HepG2 (cell line): Measurements from ENCODE around the gene AUH. TPM values are rescaled to one million over a fixed set of nuclear protein-coding genes. Genes with fewer than 3 reads are reported as not detected.

ENCODE experiments used
- JUN ChIP-seq: sonication (generic); formaldehyde crosslinking; IDR thresholded peaks from 2 replicates; pipeline ENCODE4 v1.4.0; 2020; ENCODE audit warnings: mild to moderate bottlenecking, missing genetic modification reagents
- RARA ChIP-seq: IDR thresholded peaks from 2 replicates; pipeline ENCODE4 v1.6.1; 2016; ENCODE audit warnings: missing genetic modification reagents, missing compliant biosample characterization
- THAP11 ChIP-seq: IDR thresholded peaks from 2 replicates; pipeline ENCODE4 v1.6.1; 2016; ENCODE audit warnings: missing biosample characterization, missing genetic modification reagents
- TRIM24 ChIP-seq: sonication (generic); formaldehyde crosslinking; IDR thresholded peaks from 2 replicates; pipeline ENCODE4 v1.8.0; 2022; ENCODE audit warnings: mild to moderate bottlenecking, missing genetic modification reagents
- ZNF232 ChIP-seq: sonication (generic); formaldehyde crosslinking; IDR thresholded peaks from 2 replicates; pipeline ENCODE4 v1.4.0; 2020; ENCODE audit warnings: missing genetic modification reagents, borderline replicate concordance
- ZNF33B ChIP-seq: sonication (generic); formaldehyde crosslinking; IDR thresholded peaks from 2 replicates; pipeline ENCODE4 v1.5.1; 2020; ENCODE audit warnings: mild to moderate bottlenecking, missing genetic modification reagents
- ZNF407 ChIP-seq: sonication (generic); formaldehyde crosslinking; IDR thresholded peaks from one replicate; pipeline ENCODE4 v1.5.1; 2020; ENCODE audit warnings: mild to moderate bottlenecking, missing genetic modification reagents; ENCODE audit errors: not compliant biosample characterization
- ZNF737 ChIP-seq: sonication (generic); formaldehyde crosslinking; IDR thresholded peaks from 2 replicates; pipeline ENCODE4 v1.5.0; 2020; ENCODE audit warnings: missing genetic modification reagents, mild to moderate bottlenecking, borderline replicate concordance
- ZNF850 ChIP-seq: sonication (generic); formaldehyde crosslinking; conservative IDR thresholded peaks from 2 replicates; pipeline ENCODE4 v1.9.0; 2021; ENCODE audit warnings: mild to moderate bottlenecking, missing genetic modification reagents
- ZSCAN25 ChIP-seq: sonication (generic); formaldehyde crosslinking; IDR thresholded peaks from 2 replicates; pipeline ENCODE4 v1.8.0; 2022; ENCODE audit warnings: mild to moderate bottlenecking, missing genetic modification reagents
- polyA plus RNA-seq, 8 experiments: library from polyadenylated mRNA; depleted of rRNA in 3 of 8; stranded (reverse) in 7 of 8; unstranded in 1 of 8; fragments of >200 nt; fragmentation: Illumina TruSeq in 4 of 8; extraction: Trizol in 4 of 8; gene quantifications; 2 replicates each; pipeline versions ENCODE4 v1.2.1 to v1.2.3, GENCODE V29; 2011 to 2016; ENCODE audit warnings: low read depth in 4 of 8, missing spikeins in 1 of 8, mixed read lengths in 1 of 8; ENCODE audit not compliant: insufficient read depth in 1 of 8
- total RNA-seq, 5 experiments: library from RNA; depleted of rRNA; stranded (reverse); fragments of >200 nt; fragmentation: Illumina TruSeq; extraction: Trizol; gene quantifications; 2 replicates each; pipeline ENCODE4 v1.2.3, GENCODE V29; 2016; ENCODE audit warnings: low read depth in 1 of 5
- TF ChIP-seq, protein P1 (sequence below): IDR thresholded peaks from 2 replicates; pipeline ENCODE4 v1.4.0; 2020; ENCODE audit warnings: mild to moderate bottlenecking, missing genetic modification reagents
- TF ChIP-seq, protein P2 (sequence below), 2 experiments: sonication (generic) in 1 of 2; formaldehyde crosslinking in 1 of 2; IDR thresholded peaks; 2 replicates each; pipeline versions ENCODE4 v1.4.0 to v1.6.1; 2018 to 2020; ENCODE audit warnings: missing genetic modification reagents in 2 of 2, borderline replicate concordance in 1 of 2, low read depth in 1 of 2, mild to moderate bottlenecking in 1 of 2, missing biosample characterization in 1 of 2

Gene AUH
- total and polyA plus RNA-seq, 2 of the 13 experiments (the other 11 are each of a cell fraction or from before 2014, with no cell fraction given) = 25.8 to 31.9 TPM

- TF ChIP-seq, protein P1, sequence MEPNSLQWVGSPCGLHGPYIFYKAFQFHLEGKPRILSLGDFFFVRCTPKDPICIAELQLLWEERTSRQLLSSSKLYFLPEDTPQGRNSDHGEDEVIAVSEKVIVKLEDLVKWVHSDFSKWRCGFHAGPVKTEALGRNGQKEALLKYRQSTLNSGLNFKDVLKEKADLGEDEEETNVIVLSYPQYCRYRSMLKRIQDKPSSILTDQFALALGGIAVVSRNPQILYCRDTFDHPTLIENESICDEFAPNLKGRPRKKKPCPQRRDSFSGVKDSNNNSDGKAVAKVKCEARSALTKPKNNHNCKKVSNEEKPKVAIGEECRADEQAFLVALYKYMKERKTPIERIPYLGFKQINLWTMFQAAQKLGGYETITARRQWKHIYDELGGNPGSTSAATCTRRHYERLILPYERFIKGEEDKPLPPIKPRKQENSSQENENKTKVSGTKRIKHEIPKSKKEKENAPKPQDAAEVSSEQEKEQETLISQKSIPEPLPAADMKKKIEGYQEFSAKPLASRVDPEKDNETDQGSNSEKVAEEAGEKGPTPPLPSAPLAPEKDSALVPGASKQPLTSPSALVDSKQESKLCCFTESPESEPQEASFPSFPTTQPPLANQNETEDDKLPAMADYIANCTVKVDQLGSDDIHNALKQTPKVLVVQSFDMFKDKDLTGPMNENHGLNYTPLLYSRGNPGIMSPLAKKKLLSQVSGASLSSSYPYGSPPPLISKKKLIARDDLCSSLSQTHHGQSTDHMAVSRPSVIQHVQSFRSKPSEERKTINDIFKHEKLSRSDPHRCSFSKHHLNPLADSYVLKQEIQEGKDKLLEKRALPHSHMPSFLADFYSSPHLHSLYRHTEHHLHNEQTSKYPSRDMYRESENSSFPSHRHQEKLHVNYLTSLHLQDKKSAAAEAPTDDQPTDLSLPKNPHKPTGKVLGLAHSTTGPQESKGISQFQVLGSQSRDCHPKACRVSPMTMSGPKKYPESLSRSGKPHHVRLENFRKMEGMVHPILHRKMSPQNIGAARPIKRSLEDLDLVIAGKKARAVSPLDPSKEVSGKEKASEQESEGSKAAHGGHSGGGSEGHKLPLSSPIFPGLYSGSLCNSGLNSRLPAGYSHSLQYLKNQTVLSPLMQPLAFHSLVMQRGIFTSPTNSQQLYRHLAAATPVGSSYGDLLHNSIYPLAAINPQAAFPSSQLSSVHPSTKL (CRISPR knock-in tag) = peak; percentile 99
- peak; percentile 77 for TF ChIP-seq ZSCAN25 (CRISPR knock-in tag)
- TF ChIP-seq ZNF850 (CRISPR knock-in tag) = no peak
- TF ChIP-seq TRIM24 = peak; percentile 80; the same call in 1 of the 2 replicates
- TF ChIP-seq ZNF737 (CRISPR knock-in tag) = no peak
- TF ChIP-seq THAP11 (CRISPR knock-in tag) = peak; percentile 77
- peak; percentile 90 for TF ChIP-seq JUN
- no peak for TF ChIP-seq ZNF33B
- peak; percentile 78; the same call in 1 of the 2 replicates for TF ChIP-seq ZNF232 (CRISPR knock-in tag)
- no peak for TF ChIP-seq ZNF407 (CRISPR knock-in tag)
- TF ChIP-seq, protein P2, sequence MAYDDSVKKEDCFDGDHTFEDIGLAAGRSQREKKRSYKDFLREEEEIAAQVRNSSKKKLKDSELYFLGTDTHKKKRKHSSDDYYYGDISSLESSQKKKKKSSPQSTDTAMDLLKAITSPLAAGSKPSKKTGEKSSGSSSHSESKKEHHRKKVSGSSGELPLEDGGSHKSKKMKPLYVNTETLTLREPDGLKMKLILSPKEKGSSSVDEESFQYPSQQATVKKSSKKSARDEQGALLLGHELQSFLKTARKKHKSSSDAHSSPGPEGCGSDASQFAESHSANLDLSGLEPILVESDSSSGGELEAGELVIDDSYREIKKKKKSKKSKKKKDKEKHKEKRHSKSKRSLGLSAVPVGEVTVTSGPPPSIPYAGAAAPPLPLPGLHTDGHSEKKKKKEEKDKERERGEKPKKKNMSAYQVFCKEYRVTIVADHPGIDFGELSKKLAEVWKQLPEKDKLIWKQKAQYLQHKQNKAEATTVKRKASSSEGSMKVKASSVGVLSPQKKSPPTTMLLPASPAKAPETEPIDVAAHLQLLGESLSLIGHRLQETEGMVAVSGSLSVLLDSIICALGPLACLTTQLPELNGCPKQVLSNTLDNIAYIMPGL (CRISPR knock-in tag; IDR thresholded peaks at IDR 0.05; ENCODE audit: borderline replicate concordance in 1 of 2, low read depth in 1 of 2) = peak in 1 of 2 experiments; percentile 84; a peak in 2 of 4 replicates
- peak; percentile 100 for TF ChIP-seq RARA (CRISPR knock-in tag)
These were observed 164.2 kb downstream of the AUH start (continued) for GRCh38 chr9:91197232-91198181.
